GM19328 (cell line): Measurements from ENCODE around the gene PJVK.

Experiments used
- ATAC-seq: cut with Tn5 transposase; IDR thresholded peaks from one replicate; pipeline ENCODE4 v1.9.1; 2021; ENCODE audit warnings: mild to moderate bottlenecking, moderate library complexity; ENCODE audit not compliant: unreplicated experiment

PJVK gene

DNA sequence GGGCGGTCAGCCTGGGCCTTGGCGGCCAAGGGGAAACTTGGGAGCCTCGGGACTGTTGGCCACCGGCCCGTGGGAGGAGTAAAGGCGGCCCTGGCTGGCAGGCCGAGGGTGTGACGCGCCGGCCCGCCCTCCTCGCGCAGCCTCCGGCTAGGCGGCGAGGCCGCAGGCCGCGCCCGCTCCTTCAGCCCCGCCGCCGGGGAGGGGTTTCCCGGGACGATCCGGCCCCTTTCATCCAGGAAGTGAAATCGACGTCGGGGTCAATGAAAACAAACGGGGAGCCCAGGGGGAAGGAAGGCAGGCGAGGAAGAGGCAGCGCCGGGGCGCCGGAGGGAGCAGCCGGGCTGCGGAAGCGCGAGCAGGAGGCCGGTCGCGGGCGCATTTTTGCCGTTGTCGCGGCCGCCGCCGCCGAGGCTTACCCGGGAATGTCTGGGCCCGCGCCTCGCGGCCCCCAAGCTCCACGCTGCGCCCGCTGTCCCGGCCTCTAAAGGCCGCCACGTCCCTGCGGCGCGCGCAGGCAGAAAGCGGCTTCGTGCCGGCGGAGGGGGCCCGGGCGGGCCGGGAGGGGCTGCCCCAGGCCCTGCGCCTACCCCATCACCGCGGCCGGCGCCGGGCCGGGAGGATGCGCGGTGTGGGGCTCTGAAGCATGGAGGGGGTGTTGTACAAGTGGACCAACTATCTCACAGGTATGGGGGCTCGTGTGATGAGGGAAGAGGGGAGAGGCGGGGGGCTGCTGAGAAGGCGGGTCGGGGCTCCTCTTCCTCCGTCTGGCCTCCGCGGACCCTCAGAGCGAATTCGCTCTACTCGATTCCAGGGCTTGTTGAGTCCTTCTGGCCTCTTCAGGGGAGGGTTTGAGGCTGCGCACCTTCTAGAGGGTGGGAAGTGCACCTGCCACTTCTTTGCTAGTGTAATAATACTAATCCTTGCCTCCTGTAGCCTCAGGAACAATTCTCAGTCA lies 29.3 kb downstream of the PJVK start, which contains the start of gene PLEKHA3:
Gene PLEKHA3 (plus strand): TSS at position 231 of the 955 bp plus-strand sequence. CDS start 413 bp downstream, at position 644.
- ATAC-seq = peak; percentile 69

DNA sequence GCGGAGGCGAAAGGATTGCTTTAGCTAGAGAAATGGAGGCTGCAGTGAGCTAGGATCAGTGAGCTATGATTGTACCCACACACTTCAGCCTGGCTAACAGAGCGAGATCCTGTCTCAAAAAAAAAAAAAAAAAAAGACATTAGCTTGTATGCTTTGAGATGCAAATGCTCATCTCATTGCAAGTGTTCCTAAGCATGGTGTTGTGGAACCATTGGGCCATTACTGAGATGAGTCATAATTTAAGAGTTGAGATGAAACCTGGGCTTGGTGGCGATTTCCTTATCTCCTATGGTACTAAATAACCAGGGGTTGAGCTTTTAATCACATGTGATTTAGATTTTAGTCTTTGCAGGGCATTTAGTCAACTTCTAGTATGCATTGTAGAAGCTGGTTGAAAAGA lies 31.3 kb downstream of the PJVK start:
- ATAC-seq = no peak

DNA sequence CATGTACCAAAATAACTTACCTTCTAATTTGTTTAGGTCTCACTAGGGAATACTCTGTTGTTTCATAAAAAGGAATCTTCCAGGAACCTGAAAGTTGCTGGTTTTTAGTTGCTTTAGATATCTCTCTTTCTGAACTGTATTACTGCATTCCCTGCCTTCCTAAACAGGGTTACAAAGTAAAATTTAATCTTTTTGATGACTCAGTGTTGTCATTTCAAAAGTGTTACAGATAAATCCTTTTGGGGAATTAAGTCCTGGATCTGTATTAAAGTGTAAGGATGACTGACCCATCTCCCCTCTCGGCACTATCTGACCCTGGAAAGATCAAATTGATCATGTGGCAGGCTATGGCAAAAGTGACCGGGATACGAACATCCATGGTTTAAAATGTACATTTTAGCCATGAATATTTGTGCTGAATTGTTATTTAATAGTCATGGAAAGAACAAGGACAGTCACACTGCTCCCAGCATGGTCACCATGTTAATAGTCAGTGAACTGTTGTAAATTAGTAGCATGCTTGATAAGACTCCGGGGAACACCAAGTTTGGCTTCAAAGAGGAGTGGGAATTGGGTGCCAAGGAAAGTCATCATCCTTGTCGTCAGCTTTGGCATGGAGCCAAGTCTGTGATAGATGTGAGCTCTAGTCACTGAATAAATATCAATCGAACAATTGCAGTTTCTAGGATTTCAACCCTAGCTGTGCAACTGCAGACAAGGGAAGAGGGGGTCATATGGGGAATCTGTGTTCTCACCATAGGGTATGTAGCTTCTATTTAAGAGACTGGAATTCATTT lies 33.3 kb downstream of the PJVK start:
- ATAC-seq = no peak

GRCh38 chr2:178485356-178485755 lies 34.2 kb downstream of the PJVK start:
- no peak for ATAC-seq

DNA sequence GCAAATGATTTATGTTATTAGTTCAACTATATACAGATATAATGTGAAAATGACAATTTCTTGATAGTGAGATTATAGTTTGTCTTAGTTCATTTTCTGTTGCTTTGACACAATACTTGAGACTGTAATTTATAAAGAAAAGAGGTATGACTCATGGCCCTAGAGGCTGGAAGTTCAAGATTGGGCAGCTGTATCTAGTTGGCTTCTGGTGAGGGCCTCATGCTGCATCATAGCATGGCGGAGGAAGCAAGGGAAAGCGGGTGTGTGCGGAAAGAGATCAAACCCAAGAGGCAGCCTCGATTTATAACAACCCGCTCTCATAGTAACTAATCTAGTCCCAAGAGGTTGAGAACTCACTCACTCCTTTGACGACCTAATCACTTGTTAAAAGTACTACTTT lies 40.4 kb downstream of the PJVK start:
- no peak for ATAC-seq

DNA sequence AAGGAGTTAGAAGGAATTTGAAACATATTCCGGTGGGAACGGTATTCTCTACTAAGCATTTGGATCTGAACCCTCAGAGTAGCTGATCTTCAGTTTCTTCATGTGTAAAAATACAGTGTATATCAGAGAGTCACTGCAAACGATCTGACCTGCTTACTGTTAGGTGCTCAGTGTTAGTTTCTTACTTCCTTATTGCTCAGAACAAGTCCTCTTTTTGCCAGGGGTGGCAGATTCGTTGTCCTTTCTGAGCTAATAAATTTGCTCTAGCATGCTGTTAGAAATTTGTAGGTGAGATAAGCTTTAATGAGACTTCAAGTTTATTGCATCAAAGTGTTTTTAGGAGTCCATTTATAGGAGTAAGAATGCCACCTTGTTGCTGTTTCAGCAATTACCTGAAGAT lies 44.9 kb downstream of the PJVK start:
- ATAC-seq = no peak

- peak; percentile 63 for ATAC-seq
Observed at GRCh38 chr2:178498137-178498536, 47.0 kb downstream of the PJVK start.

GRCh38 chr2:178499640-178500039 lies 48.5 kb downstream of the PJVK start:
- no peak for ATAC-seq

- ATAC-seq = no peak
Observed at GRCh38 chr2:178502751-178503150, 51.6 kb downstream of the PJVK start.

- no peak for ATAC-seq
Observed at GRCh38 chr2:178506101-178506500, 54.9 kb downstream of the PJVK start.

DNA sequence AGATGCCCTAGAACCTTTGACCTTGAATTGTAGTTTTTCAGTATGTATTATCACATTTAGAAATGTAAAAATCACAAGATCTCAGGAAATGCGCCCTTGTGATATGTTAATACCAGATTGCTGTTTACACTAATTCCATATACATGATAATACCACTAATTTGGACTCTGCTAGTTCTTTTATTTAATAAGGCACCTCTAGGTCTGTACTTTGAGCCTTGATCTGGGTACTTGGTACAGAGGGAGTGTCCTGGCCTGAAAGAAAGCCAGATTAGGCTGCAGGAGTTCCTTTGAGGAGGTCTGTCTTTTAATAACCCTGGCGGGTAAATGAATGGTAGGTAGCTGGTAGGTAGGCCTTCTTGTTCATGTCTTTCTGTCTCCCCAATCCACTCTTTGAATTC lies 55.3 kb downstream of the PJVK start:
- ATAC-seq = no peak

DNA sequence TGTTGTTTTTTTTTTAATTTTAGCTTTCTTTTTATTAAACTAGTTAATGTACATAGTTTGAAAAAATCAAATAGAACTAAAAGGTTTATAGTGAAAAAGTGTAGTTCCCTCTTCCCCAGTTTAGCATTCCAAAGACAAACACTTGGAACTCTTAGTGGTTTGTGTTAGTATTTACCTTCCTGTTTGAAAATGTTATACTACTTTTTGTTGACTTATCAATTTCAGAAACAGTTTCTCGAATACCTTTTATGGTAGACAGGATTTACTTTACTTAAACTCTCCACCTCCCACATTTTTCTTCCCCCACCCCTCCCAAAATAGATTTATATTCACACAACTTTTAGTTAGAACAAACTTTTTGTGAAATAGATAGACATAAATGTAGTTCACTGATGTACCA lies 55.8 kb downstream of the PJVK start:
- ATAC-seq = no peak

- ATAC-seq = no peak
Observed at GRCh38 chr2:178508646-178509045, 57.5 kb downstream of the PJVK start.

- ATAC-seq = no peak
Observed at GRCh38 chr2:178510384-178510783, 59.2 kb downstream of the PJVK start.
